Keratinocyte (primary cell): Measurements from ENCODE around the gene MLXIPL.

ENCODE experiments used
- EZH2 ChIP-seq: IDR thresholded peaks from one replicate; pipeline ENCODE4 v1.6.1; 2012; ENCODE audit warnings: inconsistent platforms, mild to moderate bottlenecking, low read length, moderate library complexity
- TF ChIP-seq, protein P1 (sequence below), 3 experiments: IDR thresholded peaks in 1 of 3; conservative IDR thresholded peaks in 1 of 3; optimal IDR thresholded peaks in 1 of 3; 2 replicates in 2 of 3; 3 replicates in 1 of 3; pipeline versions ENCODE3 to v1.5.1; 2011; ENCODE audit warnings: low read length in 3 of 3, mild to moderate bottlenecking in 3 of 3, moderate library complexity in 2 of 3, control low read depth in 1 of 3, inconsistent platforms in 1 of 3; ENCODE audit not compliant: insufficient read depth in 2 of 3; ENCODE audit errors: extremely low read depth in 1 of 3

GRCh38 chr7:73644688-73645286 lies 20.5 kb upstream of the MLXIPL start:
- TF ChIP-seq, protein P1, sequence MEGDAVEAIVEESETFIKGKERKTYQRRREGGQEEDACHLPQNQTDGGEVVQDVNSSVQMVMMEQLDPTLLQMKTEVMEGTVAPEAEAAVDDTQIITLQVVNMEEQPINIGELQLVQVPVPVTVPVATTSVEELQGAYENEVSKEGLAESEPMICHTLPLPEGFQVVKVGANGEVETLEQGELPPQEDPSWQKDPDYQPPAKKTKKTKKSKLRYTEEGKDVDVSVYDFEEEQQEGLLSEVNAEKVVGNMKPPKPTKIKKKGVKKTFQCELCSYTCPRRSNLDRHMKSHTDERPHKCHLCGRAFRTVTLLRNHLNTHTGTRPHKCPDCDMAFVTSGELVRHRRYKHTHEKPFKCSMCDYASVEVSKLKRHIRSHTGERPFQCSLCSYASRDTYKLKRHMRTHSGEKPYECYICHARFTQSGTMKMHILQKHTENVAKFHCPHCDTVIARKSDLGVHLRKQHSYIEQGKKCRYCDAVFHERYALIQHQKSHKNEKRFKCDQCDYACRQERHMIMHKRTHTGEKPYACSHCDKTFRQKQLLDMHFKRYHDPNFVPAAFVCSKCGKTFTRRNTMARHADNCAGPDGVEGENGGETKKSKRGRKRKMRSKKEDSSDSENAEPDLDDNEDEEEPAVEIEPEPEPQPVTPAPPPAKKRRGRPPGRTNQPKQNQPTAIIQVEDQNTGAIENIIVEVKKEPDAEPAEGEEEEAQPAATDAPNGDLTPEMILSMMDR (optimal IDR thresholded peaks at IDR 0.05 in 1 of 3, IDR thresholded peaks at IDR 0.05 in 1 of 3, conservative IDR thresholded peaks at IDR 0.05 in 1 of 3; ENCODE audit: extremely low read depth in 1 of 3, insufficient read depth in 2 of 3, low read length in 3 of 3), result no peak
- no peak for TF ChIP-seq EZH2
